ENCODE measurements around the gene SLC17A5. TPM values are rescaled to one million over a fixed set of nuclear protein-coding genes. Genes with fewer than 3 reads are reported as not detected.

Gene SLC17A5
- total and polyA plus RNA-seq, 4 donors = 9.1 to 19.3 (median 11.3) TPM

DNA sequence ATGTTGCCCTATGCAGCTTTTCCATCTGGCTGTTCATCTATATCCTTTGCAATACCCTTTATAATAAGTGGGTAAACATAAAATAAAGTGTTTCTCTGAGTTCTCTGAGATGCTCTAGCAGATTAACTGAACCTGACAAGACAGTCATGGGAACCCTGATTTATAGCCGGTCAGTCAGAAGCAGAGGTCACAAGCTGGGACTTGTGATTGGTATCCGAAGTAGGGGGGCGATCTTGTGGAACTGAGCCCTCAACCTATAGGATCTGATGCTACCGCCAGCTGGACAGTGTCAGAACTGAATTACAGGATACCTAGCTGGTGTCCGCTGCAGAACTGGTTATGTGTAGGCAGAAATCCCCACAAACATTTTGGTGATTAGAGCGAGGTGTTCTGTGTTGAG is 39.0 kb downstream of the SLC17A5 start (continued):
- TF ChIP-seq REST (IDR thresholded peaks at IDR 0.05) = no peak
- TF ChIP-seq EGR1 (IDR thresholded peaks at IDR 0.05; ENCODE audit: low read depth in 2 of 2) = no peak
- TF ChIP-seq TAF1 (conservative IDR thresholded peaks at IDR 0.05) = no peak
- TF ChIP-seq MAX (IDR thresholded peaks at IDR 0.05) = no peak
- no peak for TF ChIP-seq NR2F2 (IDR thresholded peaks at IDR 0.05)

DNA sequence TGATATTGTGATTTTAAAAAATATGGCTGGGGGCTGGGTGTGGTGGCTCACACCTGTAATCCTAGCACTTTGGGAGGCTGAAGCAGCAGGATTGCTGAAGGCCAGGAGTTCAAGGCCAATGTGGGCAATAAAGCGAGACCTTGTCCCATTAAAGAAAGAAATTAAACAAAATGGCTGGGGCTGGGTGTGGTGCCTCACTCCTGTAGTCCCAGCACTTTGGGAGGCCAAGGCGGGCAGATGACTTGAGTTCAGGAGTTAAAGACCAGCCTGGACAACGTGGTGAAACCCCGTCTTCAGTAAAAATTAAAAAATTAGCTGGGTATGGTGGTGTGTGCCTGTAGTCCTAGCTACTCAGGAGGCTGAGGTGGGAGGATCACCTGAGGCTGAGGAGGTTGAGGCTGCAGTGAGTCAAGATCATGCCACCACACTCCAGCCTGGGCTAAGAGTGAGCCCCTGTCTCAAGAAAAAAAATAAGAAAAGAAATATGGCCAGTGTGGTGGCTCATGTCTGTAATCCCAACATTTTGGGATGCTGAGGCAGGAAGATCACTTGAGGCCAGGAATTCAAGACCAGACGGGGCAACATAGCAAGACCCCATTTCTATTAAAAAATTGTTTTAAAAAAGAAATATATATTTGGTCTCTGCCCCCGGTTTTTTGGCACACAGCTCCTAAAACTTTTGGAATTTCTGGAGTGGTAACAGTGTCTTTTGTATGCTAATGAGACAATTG is 39.8 kb downstream of the SLC17A5 start:
- peaks cover 0 to 10% (median 8%) of the 10 kb centered on the region in 4 donors for H3K36me3 ChIP-seq (ENCODE audit: control insufficient read depth in 4 of 4, insufficient read depth in 3 of 4, low read depth in 1 of 4, low read length in 3 of 4)
- WGBS = 66% methylated on average over 6 of the region's 6 CpGs

DNA sequence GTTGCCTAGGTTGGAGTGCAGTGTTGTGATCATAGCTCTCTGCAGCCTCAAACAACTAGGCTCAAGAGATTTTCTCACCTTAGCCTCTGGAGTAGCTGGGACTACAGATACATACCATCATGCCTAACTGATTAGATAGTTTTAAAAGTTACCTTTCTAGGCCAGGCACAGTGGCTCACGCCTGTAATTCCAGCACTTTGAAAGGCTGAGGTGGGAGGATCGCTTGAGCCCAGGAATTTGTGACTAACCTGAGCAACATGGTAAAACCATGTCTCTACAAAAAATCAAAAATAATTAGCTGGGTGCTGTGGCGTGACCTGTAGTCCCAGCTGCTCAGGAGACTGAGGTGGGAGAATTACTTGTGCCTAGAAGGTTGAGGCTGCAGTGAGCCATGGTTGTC is 41.2 kb downstream of the SLC17A5 start:
- no peak for TF ChIP-seq JUND (IDR thresholded peaks at IDR 0.05)
- no peak for TF ChIP-seq SP1 (IDR thresholded peaks at IDR 0.05)
- H3K36me3 ChIP-seq (ENCODE audit: control insufficient read depth in 4 of 4, insufficient read depth in 3 of 4, low read depth in 1 of 4, low read length in 3 of 4) = peaks cover 0 to 14% (median 11%) of the 10 kb centered on the region in 4 donors
- WGBS = 66% methylated on average over 3 of the region's 3 CpGs

More for the DNA sequence above, 39.8 kb downstream of the SLC17A5 start:
- Histone ChIP-seq H3K4me1 (ENCODE audit: control insufficient read depth in 4 of 4, insufficient read depth in 4 of 4, low read length in 3 of 4) (peaks cover 2 to 8% (median 6%) of the 10 kb centered on the region in 4 donors), H3K27ac (ENCODE audit: low read depth in 1 of 2, low read length in 2 of 2) (no peak overlapping the region), H3K9ac (ENCODE audit: low read depth in 1 of 2, low read length in 2 of 2) (no peak overlapping the region), H3K4me3 (ENCODE audit: low read depth in 1 of 3, low read length in 3 of 3) (no peak overlapping the region), H3K9me3 (ENCODE audit: control insufficient read depth in 4 of 4, low read length in 3 of 4) (no peaks in the 10 kb centered on the region), H3K27me3 (ENCODE audit: control insufficient read depth in 4 of 4, insufficient read depth in 4 of 4, low read length in 3 of 4) (no peaks in the 10 kb centered on the region)
- TF ChIP-seq ATF3 (IDR thresholded peaks at IDR 0.05) = no peak
- TF ChIP-seq, protein P1, sequence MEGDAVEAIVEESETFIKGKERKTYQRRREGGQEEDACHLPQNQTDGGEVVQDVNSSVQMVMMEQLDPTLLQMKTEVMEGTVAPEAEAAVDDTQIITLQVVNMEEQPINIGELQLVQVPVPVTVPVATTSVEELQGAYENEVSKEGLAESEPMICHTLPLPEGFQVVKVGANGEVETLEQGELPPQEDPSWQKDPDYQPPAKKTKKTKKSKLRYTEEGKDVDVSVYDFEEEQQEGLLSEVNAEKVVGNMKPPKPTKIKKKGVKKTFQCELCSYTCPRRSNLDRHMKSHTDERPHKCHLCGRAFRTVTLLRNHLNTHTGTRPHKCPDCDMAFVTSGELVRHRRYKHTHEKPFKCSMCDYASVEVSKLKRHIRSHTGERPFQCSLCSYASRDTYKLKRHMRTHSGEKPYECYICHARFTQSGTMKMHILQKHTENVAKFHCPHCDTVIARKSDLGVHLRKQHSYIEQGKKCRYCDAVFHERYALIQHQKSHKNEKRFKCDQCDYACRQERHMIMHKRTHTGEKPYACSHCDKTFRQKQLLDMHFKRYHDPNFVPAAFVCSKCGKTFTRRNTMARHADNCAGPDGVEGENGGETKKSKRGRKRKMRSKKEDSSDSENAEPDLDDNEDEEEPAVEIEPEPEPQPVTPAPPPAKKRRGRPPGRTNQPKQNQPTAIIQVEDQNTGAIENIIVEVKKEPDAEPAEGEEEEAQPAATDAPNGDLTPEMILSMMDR (IDR thresholded peaks at IDR 0.05; ENCODE audit: low read depth, low read length, missing input control) = no peak
- DNase-seq (ENCODE audit: low spot score) = no peak

More for the DNA sequence above, 41.2 kb downstream of the SLC17A5 start:
- Histone ChIP-seq H3K4me1 (ENCODE audit: control insufficient read depth in 4 of 4, insufficient read depth in 4 of 4, low read length in 3 of 4) (peaks cover 2 to 11% (median 6%) of the 10 kb centered on the region in 4 donors), H3K4me3 (ENCODE audit: low read depth in 1 of 3, low read length in 3 of 3) (no peak overlapping the region), H3K27ac (ENCODE audit: low read depth in 1 of 2, low read length in 2 of 2) (no peak overlapping the region), H3K27me3 (ENCODE audit: control insufficient read depth in 4 of 4, insufficient read depth in 4 of 4, low read length in 3 of 4) (no peaks in the 10 kb centered on the region), H3K9ac (ENCODE audit: low read depth in 1 of 2, low read length in 2 of 2) (no peak overlapping the region), H3K9me3 (ENCODE audit: control insufficient read depth in 4 of 4, low read length in 3 of 4) (no peaks in the 10 kb centered on the region)
- DNase-seq (ENCODE audit: low spot score) = no peak
